Muscle layer of colon (tissue), 2 donors: ENCODE results near the gene RAB8B.

Source experiments
- H3K27ac ChIP-seq: one replicate; pipeline ENCODE4 v1.7.0; 2013; ENCODE audit warnings: low read depth, mild to moderate bottlenecking, low read length, moderate library complexity
- H3K27me3 ChIP-seq, 2 donors: one replicate each; pipeline ENCODE4 v1.7.0; 2013; ENCODE audit warnings: low read length in 2 of 2, mild to moderate bottlenecking in 2 of 2; ENCODE audit not compliant: insufficient read depth in 2 of 2, control insufficient read depth in 1 of 2
- H3K36me3 ChIP-seq: one replicate; pipeline ENCODE4 v1.7.0; 2013; ENCODE audit warnings: mild to moderate bottlenecking, low read length; ENCODE audit not compliant: insufficient read depth
- H3K4me1 ChIP-seq: one replicate; pipeline ENCODE4 v1.7.0; 2013; ENCODE audit warnings: mild to moderate bottlenecking, low read length; ENCODE audit not compliant: insufficient read depth
- H3K4me3 ChIP-seq, 2 donors: one replicate each; pipeline ENCODE4 v1.7.0; 2013; ENCODE audit warnings: low read length in 2 of 2, low read depth in 1 of 2, mild to moderate bottlenecking in 1 of 2, moderate library complexity in 1 of 2
- H3K9ac ChIP-seq: one replicate; pipeline ENCODE4 v1.7.0; 2013; ENCODE audit warnings: low read length
- H3K9me3 ChIP-seq: one replicate; pipeline ENCODE4 v1.7.0; 2013; ENCODE audit warnings: mild to moderate bottlenecking, low read length
- donor health status: abdominal sarcoma.
- donor health status: Adenocarcinoma of cecum.

The RAB8B gene

GRCh38 chr15:63244399-63244798 is 55.0 kb downstream of the RAB8B start:
- peak overlapping the region; percentile 56 for H3K27ac ChIP-seq
- H3K9me3 ChIP-seq: no peaks in the 10 kb centered on the region
- H3K27me3 ChIP-seq: no peaks in the 10 kb centered on the region
- peaks cover 13% of the 10 kb centered on the region for H3K4me1 ChIP-seq
- H3K9ac ChIP-seq: no peak overlapping the region
- H3K4me3 ChIP-seq: no peak overlapping the region
- H3K36me3 ChIP-seq: no peaks in the 10 kb centered on the region

GRCh38 chr15:63244976-63245645 is 55.7 kb downstream of the RAB8B start:
- Histone ChIP-seq H3K4me1 (peaks cover 13% of the 10 kb centered on the region), H3K9me3 (no peaks in the 10 kb centered on the region), H3K4me3 (no peak overlapping the region), H3K27ac (peak overlapping the region; percentile 19), H3K36me3 (no peaks in the 10 kb centered on the region), H3K9ac (no peak overlapping the region), H3K27me3 (no peaks in the 10 kb centered on the region)

DNA sequence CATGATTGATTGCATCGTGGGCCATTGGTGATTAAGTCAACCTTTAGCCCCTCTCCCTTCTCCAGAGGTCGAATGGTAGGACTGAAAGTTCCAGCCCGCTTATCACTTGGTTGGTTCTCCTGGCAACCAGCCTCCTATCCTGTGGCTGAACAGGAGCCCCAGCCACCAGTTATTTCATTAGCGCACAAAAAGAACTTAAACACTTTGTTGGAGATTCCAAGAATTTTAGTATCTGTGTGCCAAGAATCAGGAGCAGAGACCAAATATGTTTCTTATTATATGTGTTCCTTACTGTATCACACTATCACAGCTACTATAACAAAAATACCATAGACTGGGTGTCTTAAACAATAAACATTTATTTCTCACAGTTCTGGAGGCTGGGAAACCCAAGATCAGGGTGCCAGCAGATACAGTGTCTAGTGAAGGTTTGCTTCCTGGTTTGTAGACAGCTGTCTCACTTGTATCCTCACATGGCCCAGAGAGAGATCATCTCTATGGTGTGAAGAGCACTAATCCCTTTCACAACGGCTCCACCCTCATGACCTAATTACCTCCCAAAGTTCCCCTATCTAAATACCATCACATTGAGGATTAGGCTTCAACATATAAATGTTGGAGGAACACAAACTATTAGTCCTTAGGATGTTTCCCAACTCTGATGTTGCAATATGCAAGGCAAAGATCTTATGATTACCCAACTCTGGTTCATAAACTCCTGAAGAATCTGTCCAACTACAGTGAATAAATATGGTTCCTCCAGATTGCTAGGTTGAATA is 57.5 kb downstream of the RAB8B start:
- no peak overlapping the region for H3K4me3 ChIP-seq
- H3K9ac ChIP-seq: no peak overlapping the region

DNA sequence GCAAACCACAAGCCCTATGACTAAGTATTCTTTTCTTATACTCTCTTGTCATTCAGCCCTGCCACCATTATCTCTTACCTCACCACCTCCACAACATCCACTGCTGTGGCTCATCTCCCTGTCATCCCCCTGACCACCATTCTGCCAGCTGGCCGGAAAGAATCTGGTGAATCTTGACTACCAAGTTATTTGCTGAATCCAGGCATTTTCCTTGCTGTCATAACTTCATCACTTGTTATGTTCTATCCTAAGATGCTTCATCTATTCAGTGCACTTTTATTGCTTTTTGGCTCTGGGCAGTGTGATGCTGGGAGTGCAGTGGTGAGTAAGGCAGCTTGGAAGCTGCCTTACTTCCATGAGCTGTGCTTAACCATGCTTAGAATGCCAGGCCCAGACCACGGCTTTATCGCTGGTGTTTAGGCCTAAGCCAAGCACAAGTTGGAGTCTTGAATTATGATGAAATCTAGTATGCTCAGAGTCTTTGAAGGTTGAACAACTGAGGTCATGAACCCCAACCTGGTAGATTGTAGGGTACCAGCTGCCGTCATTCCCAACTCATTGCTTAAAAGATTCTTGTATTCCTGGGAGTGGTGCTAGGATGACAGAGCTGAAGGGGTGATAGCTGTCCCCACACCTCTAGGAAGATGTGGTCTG is 61.0 kb downstream of the RAB8B start:
- peaks cover 11% of the 10 kb centered on the region for H3K36me3 ChIP-seq
- no peaks in the 10 kb centered on the region for H3K4me1 ChIP-seq
- no peak overlapping the region for H3K27ac ChIP-seq

More for the DNA sequence above, 57.5 kb downstream of the RAB8B start:
- no peaks in the 10 kb centered on the region for H3K9me3 ChIP-seq
- peaks cover 13% of the 10 kb centered on the region for H3K4me1 ChIP-seq
- peaks cover 5% of the 10 kb centered on the region for H3K36me3 ChIP-seq
- H3K27ac ChIP-seq: no peak overlapping the region
- no peaks in the 10 kb centered on the region for H3K27me3 ChIP-seq

GRCh38 chr15:63251701-63252100 is 62.3 kb downstream of the RAB8B start:
- peaks cover 11% of the 10 kb centered on the region for H3K36me3 ChIP-seq
- H3K4me1 ChIP-seq: no peaks in the 10 kb centered on the region
- no peaks in the 10 kb centered on the region for H3K9me3 ChIP-seq
- no peak overlapping the region for H3K4me3 ChIP-seq
- no peaks in the 10 kb centered on the region for H3K27me3 ChIP-seq
- H3K9ac ChIP-seq: no peak overlapping the region
- H3K27ac ChIP-seq: no peak overlapping the region

More for the DNA sequence above, 61.0 kb downstream of the RAB8B start:
- H3K4me3 ChIP-seq: no peak overlapping the region
- H3K9me3 ChIP-seq: no peaks in the 10 kb centered on the region
- no peaks in the 10 kb centered on the region for H3K27me3 ChIP-seq
- H3K9ac ChIP-seq: no peak overlapping the region

- Histone ChIP-seq H3K9ac (no peak overlapping the region), H3K4me1 (no peaks in the 10 kb centered on the region), H3K27ac (no peak overlapping the region), H3K36me3 (peaks cover 11% of the 10 kb centered on the region), H3K4me3 (no peak overlapping the region), H3K27me3 (no peaks in the 10 kb centered on the region), H3K9me3 (no peaks in the 10 kb centered on the region)
Observed at GRCh38 chr15:63252292-63252691, 62.9 kb downstream of the RAB8B start.

DNA sequence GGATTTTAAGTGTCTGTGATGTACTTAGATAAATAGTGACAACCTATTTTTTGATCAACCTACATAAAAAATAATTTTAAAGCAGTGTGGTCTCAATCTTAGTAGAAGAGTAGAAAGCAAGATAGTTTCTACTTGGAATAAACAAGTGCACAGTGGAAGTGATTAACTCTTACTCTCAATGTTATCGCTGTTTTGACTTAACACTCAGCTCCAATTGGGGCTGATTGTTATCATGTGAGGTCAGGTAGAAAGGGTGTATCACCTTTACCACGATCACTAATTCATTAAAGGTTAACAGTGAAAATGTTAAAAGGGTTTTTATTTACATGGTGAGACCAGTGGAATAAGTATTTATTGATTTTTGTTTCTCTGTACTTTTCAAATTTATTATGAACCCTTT is 65.6 kb downstream of the RAB8B start:
- Histone ChIP-seq H3K4me3 (no peak overlapping the region), H3K4me1 (no peaks in the 10 kb centered on the region), H3K27me3 (no peaks in the 10 kb centered on the region), H3K9ac (no peak overlapping the region), H3K36me3 (peaks cover 11% of the 10 kb centered on the region), H3K27ac (no peak overlapping the region), H3K9me3 (no peaks in the 10 kb centered on the region)

GRCh38 chr15:63255489-63255990 is 66.1 kb downstream of the RAB8B start:
- H3K9me3 ChIP-seq: no peaks in the 10 kb centered on the region

GRCh38 chr15:63256433-63257274 is 67.2 kb downstream of the RAB8B start:
- H3K4me1 ChIP-seq: no peaks in the 10 kb centered on the region
- peaks cover 15% of the 10 kb centered on the region for H3K36me3 ChIP-seq
- H3K27ac ChIP-seq: no peak overlapping the region
- no peaks in the 10 kb centered on the region for H3K9me3 ChIP-seq
- H3K4me3 ChIP-seq: no peak overlapping the region
- no peaks in the 10 kb centered on the region for H3K27me3 ChIP-seq
- H3K9ac ChIP-seq: no peak overlapping the region

More at GRCh38 chr15:63255489-63255990, 66.1 kb downstream of the RAB8B start:
- no peaks in the 10 kb centered on the region for H3K4me1 ChIP-seq
- no peak overlapping the region for H3K4me3 ChIP-seq
- H3K27me3 ChIP-seq: no peaks in the 10 kb centered on the region
- H3K9ac ChIP-seq: no peak overlapping the region
- H3K36me3 ChIP-seq: peaks cover 11% of the 10 kb centered on the region
- H3K27ac ChIP-seq: no peak overlapping the region

- Histone ChIP-seq H3K27ac (no peak overlapping the region), H3K9me3 (no peaks in the 10 kb centered on the region), H3K36me3 (peaks cover 20% of the 10 kb centered on the region), H3K4me1 (no peaks in the 10 kb centered on the region), H3K27me3 (no peaks in the 10 kb centered on the region), H3K4me3 (no peak overlapping the region), H3K9ac (no peak overlapping the region)
Observed at GRCh38 chr15:63258658-63259057, 69.3 kb downstream of the RAB8B start.

DNA sequence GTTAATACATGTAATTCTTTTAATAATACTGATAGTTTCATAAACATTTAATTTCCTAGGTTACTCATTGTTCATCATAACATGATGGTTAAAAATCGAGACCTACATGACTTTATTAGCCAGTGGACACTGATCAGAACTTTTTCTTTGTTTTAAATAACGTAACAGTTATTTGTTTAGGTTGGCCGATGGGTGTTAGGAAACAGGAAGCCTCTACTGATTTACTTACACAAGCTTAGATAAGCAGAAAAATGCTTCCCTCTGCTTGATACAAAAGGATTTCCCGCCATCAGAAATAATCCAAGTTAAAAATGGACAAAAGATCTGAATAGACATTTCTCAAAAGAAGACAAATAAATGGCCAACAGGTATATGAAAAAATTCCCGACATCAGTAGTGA is 71.4 kb downstream of the RAB8B start:
- no peak overlapping the region for H3K9ac ChIP-seq
- no peak overlapping the region for H3K4me3 ChIP-seq
- H3K36me3 ChIP-seq: peaks cover 16% of the 10 kb centered on the region

More for the DNA sequence above, 71.4 kb downstream of the RAB8B start:
- Histone ChIP-seq H3K9me3 (no peaks in the 10 kb centered on the region), H3K27me3 (no peaks in the 10 kb centered on the region), H3K27ac (no peak overlapping the region), H3K4me1 (no peaks in the 10 kb centered on the region)
